A549 treated with AZD2906 at 1 μM for 4 hours (cell line): ENCODE results near the gene CXCR3. TPM values are rescaled to one million over a fixed set of nuclear protein-coding genes. Genes with fewer than 3 reads are reported as not detected.

Experiments used
- total RNA-seq: library from RNA; stranded (reverse); fragments of 200-300 nt; extraction: Qiagen RNA extraction; gene quantifications from 5 replicates; pipeline ENCODE4 v1.2.3, GENCODE V29; 2022

CXCR3 gene
- total RNA-seq = 0.05 to 0.11 TPM (median 0.07 TPM) in 4 of 5 replicates, not detected in the other

GRCh38 chrX:71618303-71618721, at the start of gene CXCR3:
Gene CXCR3, minus strand, starts transcription at chrX:71618511. Its CDS starts 62 bp downstream, at chrX:71618449.

DNA sequence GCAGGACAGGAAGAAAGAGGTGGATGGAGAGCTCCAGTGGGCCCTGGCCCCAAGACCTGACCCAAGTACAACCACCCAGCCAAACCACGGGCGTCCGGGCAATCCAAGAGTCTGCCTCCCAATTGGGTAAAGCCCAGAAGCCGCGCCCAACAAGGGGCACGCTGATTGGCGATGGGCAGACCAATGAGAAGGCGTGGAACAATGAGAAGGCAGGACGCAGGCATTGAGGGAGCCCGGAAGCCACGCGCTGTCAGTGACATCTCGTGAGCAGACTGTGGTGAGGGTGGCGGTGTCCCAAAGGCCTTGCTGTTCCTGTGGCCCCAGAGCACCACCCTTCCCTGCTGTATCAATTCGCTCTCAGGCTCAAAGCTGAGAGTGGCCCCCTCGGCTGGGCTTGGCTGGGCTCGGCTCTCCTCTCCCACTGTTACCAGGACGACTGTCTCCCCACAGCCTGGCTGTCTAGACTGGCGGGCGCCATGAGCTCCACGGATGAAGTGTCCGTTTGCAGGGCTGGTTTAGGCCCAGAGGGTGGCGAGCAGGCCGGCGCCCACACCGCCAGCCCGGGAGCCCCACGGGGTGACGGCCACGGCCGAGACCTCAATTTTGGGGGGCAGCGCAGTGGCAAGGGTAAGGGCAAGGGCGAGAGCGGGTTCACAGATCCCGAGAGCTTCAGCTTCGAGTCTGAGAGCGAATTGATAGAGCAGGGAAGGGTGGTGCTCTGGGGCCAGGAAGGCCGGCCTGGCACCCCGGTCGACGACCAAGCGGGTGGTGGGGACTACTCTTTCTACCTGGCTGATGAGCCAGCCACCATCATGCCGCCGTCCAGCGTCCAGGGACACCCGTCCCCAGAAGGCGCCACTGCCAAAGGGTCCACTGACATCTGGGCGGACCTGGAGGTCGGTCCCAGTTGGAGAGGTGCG, 49.3 kb upstream of the CXCR3 start, which contains the start of gene LOC101059915:
LOC101059915 (plus strand) TSS at position 219 of the 920 bp plus-strand sequence.

DNA sequence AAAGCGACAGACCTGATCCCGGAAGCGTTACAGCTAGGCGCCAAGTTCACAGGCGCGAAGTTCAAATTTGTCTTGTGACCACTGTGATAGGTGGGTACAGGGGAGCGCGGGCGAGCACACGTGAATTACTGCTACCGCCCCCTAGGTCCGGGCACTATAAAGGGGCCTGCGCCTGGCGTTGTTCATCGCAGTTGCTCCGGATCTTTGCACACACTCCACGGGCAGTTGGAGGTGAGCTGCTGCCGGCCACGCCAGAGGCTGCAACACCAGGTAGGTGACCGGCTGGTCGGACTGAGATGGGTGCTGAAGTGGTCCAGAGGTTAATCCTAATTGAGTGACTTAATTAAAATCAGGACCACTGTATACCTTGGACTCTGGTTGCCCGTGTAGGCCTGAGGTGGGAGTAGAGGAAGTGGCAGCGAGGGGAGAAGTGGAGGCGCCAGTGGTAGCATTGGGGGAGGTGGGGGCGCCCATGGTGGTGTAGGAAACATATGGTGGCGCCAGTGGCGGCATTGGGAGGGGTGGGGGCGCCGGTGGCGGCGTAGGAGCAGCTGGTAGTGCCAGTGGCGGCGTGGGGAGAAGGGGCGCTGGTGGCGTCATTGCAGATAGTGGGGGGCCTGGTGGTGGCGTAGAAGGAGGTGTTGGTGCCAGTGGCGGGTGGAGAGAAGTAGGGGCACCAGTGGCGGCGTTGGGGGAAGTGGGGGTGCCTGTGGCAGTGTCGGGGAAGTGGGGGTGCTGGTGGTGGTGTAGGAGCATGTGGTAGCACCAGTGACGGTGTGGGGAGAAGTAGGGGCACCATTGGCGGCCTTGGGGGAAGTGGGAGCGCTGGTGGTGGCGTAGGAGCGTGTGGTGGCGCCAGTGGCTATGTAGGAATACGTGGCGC, 39.8 kb downstream of the CXCR3 start, which contains the start of gene GCNA:
GCNA (plus strand) TSS at position 185 of the 883 bp plus-strand sequence. CDS start 2,385 bp downstream, outside the sequence.

Other genes starting within 250 kb of the CXCR3 start
- 28.9 to 42.9 TPM (median 37.1 TPM) in 5 replicates for gene OGT, start 85.4 kb downstream of the CXCR3 start, total RNA-seq
- 1.6 to 1.9 TPM (median 1.7 TPM) in 5 replicates for gene GCNA, start 40.1 kb downstream of the CXCR3 start, total RNA-seq
- not detected in 5 replicates for gene CXorf49, start 99.8 kb upstream of the CXCR3 start, total RNA-seq
- gene CXorf49B, start 144.8 kb upstream of the CXCR3 start, total RNA-seq = not detected in 5 replicates